ENCODE results near the gene TMEM42.

Gene TMEM42

GRCh38 chr3:44910693-44911092 is 49.0 kb downstream of the TMEM42 start:
- DNase-seq (ENCODE audit: low read depth): no peak

GRCh38 chr3:44913868-44914468 is 52.3 kb downstream of the TMEM42 start:
- DNase-seq (ENCODE audit: low read depth): peak; percentile 47

- DNase-seq (ENCODE audit: low read depth): no peak
These were observed 53.2 kb downstream of the TMEM42 start for GRCh38 chr3:44914936-44915335.

Data from stimulated activated CD8-positive, alpha-beta memory T cell treated with anti-CD3 and anti-CD28 coated beads, Interleukin-12 subunit alpha, Interleukin-12 subunit beta, amount 100 ng/mL, for 1 hour (primary cell).